H54 (cell line): ENCODE measurements around the gene TTLL7.

Source experiments
- DNase-seq: peaks from one replicate; pipeline ENCODE4 v3.0.0; 2011; ENCODE audit warnings: low spot score, mixed read lengths; ENCODE audit not compliant: insufficient read length
- FAIRE-seq: peaks from 3 replicates; lab custom pipeline; 2011; peaks lifted over from hg19 to GRCh38; lab: Jason Lieb, UNC
- POLR2A ChIP-seq: IDR thresholded peaks from 2 replicates; pipeline ENCODE4 v1.6.1; 2011; ENCODE audit warnings: low read depth, mild to moderate bottlenecking, low read length

TTLL7 gene

GRCh38 chr1:83822208-83822607 is 176.7 kb downstream of the TTLL7 start:
- FAIRE-seq, result no peak
- no peak for TF ChIP-seq POLR2A

GRCh38 chr1:83819436-83819835 is 179.5 kb downstream of the TTLL7 start:
- no peak for FAIRE-seq
- no peak for TF ChIP-seq POLR2A

More at GRCh38 chr1:83822208-83822607, 176.7 kb downstream of the TTLL7 start:
- DNase-seq, result no peak

GRCh38 chr1:83818916-83819315 is 180.0 kb downstream of the TTLL7 start:
- DNase-seq (no peak), FAIRE-seq (no peak)
- no peak for TF ChIP-seq POLR2A

More at GRCh38 chr1:83819436-83819835, 179.5 kb downstream of the TTLL7 start:
- DNase-seq, result no peak

GRCh38 chr1:83816836-83817235 is 182.1 kb downstream of the TTLL7 start:
- DNase-seq (no peak), FAIRE-seq (no peak)
- no peak for TF ChIP-seq POLR2A

GRCh38 chr1:83815330-83815729 is 183.6 kb downstream of the TTLL7 start:
- TF ChIP-seq POLR2A, result no peak
- DNase-seq (no peak), FAIRE-seq (no peak)
